RWPE2 (cell line): ENCODE measurements around the gene SSC5D.

Source experiments
- ATAC-seq: fragments of 200-7000 bp; cut with Tn5 transposase; 3 replicates; pipeline ENCODE4 v1.9.1; 2021; ENCODE audit warnings: low read depth
- DNase-seq: peaks from one replicate; pipeline ENCODE4 v3.0.0-alpha.2; 2020; ENCODE audit warnings: low spot score
- H3K27ac ChIP-seq: fragments of 450-650 bp; 2 replicates; pipeline ENCODE4 v1.5.1; 2017; ENCODE audit warnings: mild to moderate bottlenecking; ENCODE audit not compliant: poor library complexity, severe bottlenecking
- H3K27me3 ChIP-seq: fragments of 250-450 bp; sonication (Bioruptor Pico); 2 replicates; pipeline ENCODE4 v1.5.1; 2021; ENCODE audit warnings: mild to moderate bottlenecking, moderate library complexity; ENCODE audit not compliant: insufficient read depth, poor library complexity, severe bottlenecking
- H3K36me3 ChIP-seq: fragments of 250-450 bp; sonication (Bioruptor Pico); 2 replicates; pipeline ENCODE4 v1.5.1; 2020; ENCODE audit warnings: low read depth, mild to moderate bottlenecking, moderate library complexity
- H3K4me1 ChIP-seq: fragments of 250-450 bp; sonication (Bioruptor Pico); 2 replicates; pipeline ENCODE4 v1.5.1; 2021; ENCODE audit warnings: mild to moderate bottlenecking, moderate library complexity; ENCODE audit not compliant: insufficient read depth, poor library complexity, severe bottlenecking
- H3K4me3 ChIP-seq: fragments of 250-450 bp; sonication (Bioruptor Pico); 2 replicates; pipeline ENCODE4 v1.5.1; 2021; ENCODE audit warnings: mild to moderate bottlenecking, moderate library complexity; ENCODE audit not compliant: severe bottlenecking
- H3K9me3 ChIP-seq: fragments of 250-450 bp; sonication (Bioruptor Pico); 2 replicates; pipeline ENCODE4 v1.5.1; 2021; ENCODE audit warnings: mild to moderate bottlenecking, moderate library complexity; ENCODE audit not compliant: severe bottlenecking
- TF ChIP-seq, protein P1 (sequence below): fragments of 450-650 bp; IDR thresholded peaks from one replicate; pipeline ENCODE4 v1.5.1; 2017; ENCODE audit warnings: mild to moderate bottlenecking, moderate library complexity; ENCODE audit not compliant: poor library complexity, severe bottlenecking

Gene SSC5D

DNA sequence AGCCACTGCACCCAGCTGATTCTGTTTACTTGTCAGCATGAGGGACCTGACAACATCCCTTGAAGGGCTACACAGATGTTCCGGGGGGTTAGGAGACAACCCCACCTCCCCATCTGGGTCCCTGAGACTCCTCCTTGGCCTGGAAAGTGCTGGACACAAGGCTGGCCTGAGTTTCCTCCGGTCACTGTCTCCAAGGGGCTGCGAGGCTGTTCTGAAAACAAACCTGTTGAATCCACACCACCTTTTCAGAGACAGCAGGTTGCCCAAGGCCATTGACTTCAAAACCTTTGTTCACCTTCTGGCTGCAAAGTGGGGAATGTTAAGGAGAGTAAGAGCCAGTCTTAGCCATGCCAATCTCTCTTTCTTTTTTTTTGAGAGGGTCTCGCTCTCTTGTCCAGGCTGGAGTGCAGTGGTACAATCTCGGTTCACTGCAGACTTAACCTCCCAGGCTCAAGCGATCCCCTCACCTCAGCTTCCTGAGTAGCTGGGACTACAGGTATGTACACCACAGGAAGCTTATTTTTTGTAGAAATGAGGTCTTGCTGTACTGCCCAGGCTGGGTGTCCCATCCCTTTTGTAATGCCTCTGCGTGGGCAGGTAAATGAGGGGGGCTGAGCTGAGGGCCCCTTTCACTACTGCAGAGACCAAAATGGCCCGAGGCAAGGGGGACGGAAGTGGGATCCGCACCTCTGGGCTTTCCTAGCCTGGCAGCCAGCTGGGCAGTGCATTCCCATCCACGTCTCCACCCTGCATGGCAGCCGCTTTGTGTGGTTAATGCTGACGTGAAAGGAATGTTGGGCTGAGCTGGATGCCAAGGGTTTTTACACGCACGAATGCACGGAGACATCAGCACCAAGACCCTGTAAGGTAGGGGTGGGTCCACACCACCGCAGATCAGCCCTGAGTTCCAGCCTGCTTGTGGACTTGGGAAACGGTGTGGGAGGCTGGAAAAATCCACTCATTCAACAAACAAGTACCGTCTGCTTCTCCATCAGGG is 13.7 kb upstream of the SSC5D start:
- Histone ChIP-seq H3K9me3 (no peaks in the 10 kb centered on the region), H3K36me3 (no peaks in the 10 kb centered on the region), H3K4me3 (no peak overlapping the region), H3K27me3 (no peaks in the 10 kb centered on the region), H3K4me1 (peaks cover 9% of the 10 kb centered on the region), H3K27ac (peak overlapping the region; percentile 77)
- no peak for ATAC-seq
- no peak for DNase-seq
- TF ChIP-seq, protein P1, sequence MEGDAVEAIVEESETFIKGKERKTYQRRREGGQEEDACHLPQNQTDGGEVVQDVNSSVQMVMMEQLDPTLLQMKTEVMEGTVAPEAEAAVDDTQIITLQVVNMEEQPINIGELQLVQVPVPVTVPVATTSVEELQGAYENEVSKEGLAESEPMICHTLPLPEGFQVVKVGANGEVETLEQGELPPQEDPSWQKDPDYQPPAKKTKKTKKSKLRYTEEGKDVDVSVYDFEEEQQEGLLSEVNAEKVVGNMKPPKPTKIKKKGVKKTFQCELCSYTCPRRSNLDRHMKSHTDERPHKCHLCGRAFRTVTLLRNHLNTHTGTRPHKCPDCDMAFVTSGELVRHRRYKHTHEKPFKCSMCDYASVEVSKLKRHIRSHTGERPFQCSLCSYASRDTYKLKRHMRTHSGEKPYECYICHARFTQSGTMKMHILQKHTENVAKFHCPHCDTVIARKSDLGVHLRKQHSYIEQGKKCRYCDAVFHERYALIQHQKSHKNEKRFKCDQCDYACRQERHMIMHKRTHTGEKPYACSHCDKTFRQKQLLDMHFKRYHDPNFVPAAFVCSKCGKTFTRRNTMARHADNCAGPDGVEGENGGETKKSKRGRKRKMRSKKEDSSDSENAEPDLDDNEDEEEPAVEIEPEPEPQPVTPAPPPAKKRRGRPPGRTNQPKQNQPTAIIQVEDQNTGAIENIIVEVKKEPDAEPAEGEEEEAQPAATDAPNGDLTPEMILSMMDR = no peak

DNA sequence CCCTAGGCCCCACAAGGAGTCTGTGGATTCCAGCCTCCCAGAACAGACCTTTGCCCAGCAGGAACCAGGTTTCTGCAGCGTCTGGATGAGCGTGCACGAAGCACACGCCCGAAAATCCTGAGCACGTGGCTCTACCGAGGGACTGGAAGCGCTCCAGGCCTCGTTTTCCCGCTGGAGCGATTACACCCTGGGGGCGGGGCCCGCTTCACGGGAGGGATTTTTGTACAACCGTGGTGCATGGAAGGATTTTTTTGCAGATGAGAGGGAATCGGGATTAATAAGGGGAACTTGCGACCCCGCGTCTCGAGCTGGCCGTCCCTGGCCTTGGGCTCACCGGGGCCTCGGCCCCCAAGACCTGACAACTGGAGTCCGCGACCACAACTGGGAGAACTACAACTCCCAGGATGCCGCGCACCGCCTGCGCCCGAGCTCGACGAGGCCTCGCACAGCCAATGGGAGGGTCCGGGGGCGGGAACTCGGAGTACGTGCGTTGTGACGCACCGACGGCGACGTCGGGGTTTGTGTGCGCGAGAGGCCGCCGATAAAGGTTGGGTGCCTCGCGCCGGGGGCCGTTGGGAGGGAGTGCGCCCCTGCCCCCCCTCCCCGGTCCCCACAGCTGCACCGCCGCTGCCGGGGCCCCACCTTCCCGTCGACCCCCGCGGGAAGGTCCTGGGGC is 12.0 kb upstream of the SSC5D start, which contains the start of gene ZNF628:
Gene ZNF628 (plus strand): TSS at position 518 of the 676 bp plus-strand sequence. CDS start 3,294 bp downstream, outside the sequence.
- Histone ChIP-seq H3K9me3 (no peaks in the 10 kb centered on the region), H3K27ac (peak within 1 kb of the TSS; percentile 77), H3K4me1 (peaks cover 9% of the 10 kb centered on the region), H3K4me3 (peak within 1 kb of the TSS; percentile 40), H3K27me3 (no peaks in the 10 kb centered on the region), H3K36me3 (no peaks in the 10 kb centered on the region)
- ATAC-seq (peak; percentile 89), DNase-seq (peak; percentile 99)
- TF ChIP-seq, protein P1 = no peak

DNA sequence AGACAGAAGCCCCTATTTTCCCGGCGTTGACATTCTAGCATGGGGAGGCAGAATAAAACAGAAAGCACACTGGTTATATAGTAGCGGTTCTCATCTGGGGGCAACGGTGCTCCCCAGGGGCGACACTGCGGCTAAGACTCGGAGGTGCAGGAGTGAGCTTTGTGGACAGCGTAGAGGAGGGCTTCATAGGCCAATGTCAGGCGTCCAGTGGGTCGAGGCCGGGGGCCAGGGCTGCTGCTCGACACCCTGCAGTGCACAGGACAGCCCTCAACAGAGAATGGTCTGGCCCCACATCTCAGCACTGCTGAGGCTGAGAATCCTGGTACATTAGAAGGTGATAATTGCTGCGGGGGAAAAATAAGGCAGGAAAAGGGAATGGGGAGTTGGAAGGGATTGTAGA is 10.3 kb upstream of the SSC5D start:
- TF ChIP-seq, protein P1 = no peak
- Histone ChIP-seq H3K36me3 (no peaks in the 10 kb centered on the region), H3K27ac (no peak overlapping the region), H3K4me1 (peaks cover 9% of the 10 kb centered on the region), H3K27me3 (no peaks in the 10 kb centered on the region), H3K4me3 (no peak overlapping the region), H3K9me3 (no peaks in the 10 kb centered on the region)
- ATAC-seq = no peak
- no peak for DNase-seq

DNA sequence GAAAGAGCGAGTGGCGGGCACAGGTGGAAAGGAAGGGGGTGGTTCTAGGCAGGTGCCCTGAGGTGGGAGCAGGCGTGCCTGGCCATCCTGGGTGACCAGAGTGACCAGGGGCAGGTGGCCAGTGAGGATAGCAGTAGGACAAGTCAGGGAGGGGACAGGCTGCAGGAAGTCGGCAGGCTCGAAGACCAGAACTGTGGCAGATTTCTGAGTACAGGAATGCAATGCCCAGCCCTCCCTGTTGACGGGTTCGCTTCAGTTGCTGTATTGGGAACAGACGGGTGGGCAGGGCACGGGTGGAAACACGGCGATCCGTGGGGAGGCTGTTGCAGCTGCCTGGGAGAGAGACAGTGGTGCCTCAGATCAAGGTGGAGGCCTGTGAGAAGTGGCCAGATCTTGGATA is 9.9 kb upstream of the SSC5D start:
- no peak overlapping the region for H3K27ac ChIP-seq
- TF ChIP-seq, protein P1 = no peak
- ATAC-seq = no peak
- no peak overlapping the region for H3K4me3 ChIP-seq
- H3K4me1 ChIP-seq = peaks cover 9% of the 10 kb centered on the region
- no peaks in the 10 kb centered on the region for H3K36me3 ChIP-seq
- no peaks in the 10 kb centered on the region for H3K27me3 ChIP-seq
- no peaks in the 10 kb centered on the region for H3K9me3 ChIP-seq
- no peak for DNase-seq
